GM19043 (cell line): Measurements from ENCODE around the gene CDH23.

Experiments
- ATAC-seq: cut with Tn5 transposase; IDR thresholded peaks from one replicate; pipeline ENCODE4 v1.9.1; 2021; ENCODE audit warnings: low read depth; ENCODE audit not compliant: unreplicated experiment

The CDH23 gene

GRCh38 chr10:71648254-71648932 lies 251.7 kb downstream of the CDH23 start:
- no peak for ATAC-seq

DNA sequence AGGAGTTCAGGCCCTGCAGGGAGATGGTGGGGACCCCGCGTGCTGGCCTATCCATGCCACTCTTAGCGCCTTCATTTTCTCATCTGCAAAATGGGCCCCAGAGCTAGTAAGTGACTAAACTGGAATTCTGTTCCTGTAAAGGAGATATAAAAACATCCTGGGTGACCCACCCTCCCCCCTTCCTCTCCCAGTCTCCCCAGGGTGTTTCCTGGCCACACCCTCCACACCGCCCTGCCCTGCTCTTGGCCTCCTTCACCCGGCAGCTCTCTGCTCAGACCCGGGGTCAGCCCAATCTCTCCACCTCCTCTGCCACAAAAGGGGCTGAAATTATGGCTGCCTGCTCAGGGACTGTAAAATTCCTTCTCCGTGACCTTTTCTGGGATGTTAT lies 252.2 kb downstream of the CDH23 start:
- ATAC-seq: no peak

- no peak for ATAC-seq
Observed at GRCh38 chr10:71649631-71650030, 252.9 kb downstream of the CDH23 start.

DNA sequence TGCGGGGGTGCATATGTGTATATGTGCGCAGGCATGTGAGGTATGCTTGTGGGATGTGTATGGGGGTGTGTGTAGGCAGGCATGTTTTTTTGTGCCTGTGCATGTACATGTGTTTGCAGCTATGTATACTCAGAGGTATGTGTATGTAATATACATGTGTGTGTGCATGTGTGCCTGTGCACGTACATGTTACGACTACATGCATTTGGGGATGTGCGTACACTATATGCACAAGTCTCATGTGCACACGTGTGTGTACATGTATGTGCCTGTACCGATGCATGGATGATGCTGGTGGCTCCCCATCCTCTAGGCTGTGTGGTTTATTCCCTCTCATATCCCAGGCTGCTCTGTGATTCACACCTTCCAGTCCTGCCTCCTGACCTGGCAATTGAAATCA lies 253.7 kb downstream of the CDH23 start:
- ATAC-seq: no peak

DNA sequence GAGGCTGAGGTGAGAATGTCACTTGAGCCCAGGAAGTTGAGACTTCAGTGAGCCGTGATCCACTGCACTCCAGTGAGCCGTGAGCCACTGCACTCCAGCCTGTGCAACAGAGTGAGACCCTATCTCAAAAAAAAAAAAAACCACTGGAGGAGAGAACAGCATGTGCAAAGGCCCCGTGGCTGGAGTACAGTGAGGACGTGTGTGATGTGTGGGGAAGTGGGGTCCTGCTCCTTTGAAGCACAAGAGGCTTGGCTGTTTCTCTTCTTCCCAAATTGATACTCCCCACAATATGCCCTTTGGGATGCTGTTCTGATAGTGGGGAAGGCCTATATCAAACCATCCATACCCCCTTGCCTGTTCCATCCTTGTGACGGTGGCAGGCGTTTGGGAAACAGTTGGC lies 254.7 kb downstream of the CDH23 start:
- ATAC-seq: no peak

GRCh38 chr10:71651928-71652327 lies 255.2 kb downstream of the CDH23 start:
- no peak for ATAC-seq

GRCh38 chr10:71653044-71653443 lies 256.3 kb downstream of the CDH23 start:
- ATAC-seq: no peak

- ATAC-seq: no peak
Observed at GRCh38 chr10:71656220-71656619, 259.5 kb downstream of the CDH23 start.

GRCh38 chr10:71657604-71658466 lies 261.1 kb downstream of the CDH23 start:
- ATAC-seq: no peak

GRCh38 chr10:71658467-71658745 lies 261.7 kb downstream of the CDH23 start:
- no peak for ATAC-seq

GRCh38 chr10:71659111-71659634 lies 262.5 kb downstream of the CDH23 start:
- ATAC-seq: no peak

GRCh38 chr10:71659737-71660136 lies 263.0 kb downstream of the CDH23 start:
- no peak for ATAC-seq

GRCh38 chr10:71660313-71660712 lies 263.6 kb downstream of the CDH23 start:
- no peak for ATAC-seq

- no peak for ATAC-seq
Observed at GRCh38 chr10:71661060-71661622, 264.4 kb downstream of the CDH23 start.

- ATAC-seq: no peak
Observed at GRCh38 chr10:71661779-71662336, 265.1 kb downstream of the CDH23 start.

DNA sequence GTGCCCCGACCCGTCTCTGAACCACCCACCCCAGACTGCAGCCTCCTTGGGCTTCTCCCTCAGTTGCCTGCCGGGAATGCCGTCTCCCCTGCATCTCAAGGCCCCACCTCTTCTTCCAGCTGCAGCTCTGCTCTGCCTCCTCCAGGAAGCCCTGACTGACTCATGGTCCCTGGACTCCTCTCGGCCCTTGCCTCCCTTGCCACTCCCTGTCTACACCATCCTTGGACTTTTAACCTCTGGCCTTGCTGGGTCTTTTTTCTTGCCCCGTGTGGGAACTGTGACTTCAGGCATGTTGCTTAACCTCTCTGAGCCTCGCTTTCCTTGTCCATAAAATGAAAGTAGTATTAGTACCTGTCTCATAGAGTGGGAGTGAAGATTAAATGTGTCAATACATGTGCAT lies 266.6 kb downstream of the CDH23 start:
- ATAC-seq: no peak

- ATAC-seq: no peak
Observed at GRCh38 chr10:71664585-71664984, 267.9 kb downstream of the CDH23 start.

GRCh38 chr10:71665456-71665855 lies 268.7 kb downstream of the CDH23 start:
- ATAC-seq: no peak

GRCh38 chr10:71666639-71667386 lies 270.1 kb downstream of the CDH23 start:
- no peak for ATAC-seq

- no peak for ATAC-seq
Observed at GRCh38 chr10:71667387-71667752, 270.6 kb downstream of the CDH23 start.
